ENCODE measurements around the gene RBMS3. TPM values are rescaled to one million over a fixed set of nuclear protein-coding genes. Genes with fewer than 3 reads are reported as not detected.

The RBMS3 gene
- total and polyA plus RNA-seq, 3 donors from 2014 or later: 5.6 to 36.2 (median 19.7) TPM

DNA sequence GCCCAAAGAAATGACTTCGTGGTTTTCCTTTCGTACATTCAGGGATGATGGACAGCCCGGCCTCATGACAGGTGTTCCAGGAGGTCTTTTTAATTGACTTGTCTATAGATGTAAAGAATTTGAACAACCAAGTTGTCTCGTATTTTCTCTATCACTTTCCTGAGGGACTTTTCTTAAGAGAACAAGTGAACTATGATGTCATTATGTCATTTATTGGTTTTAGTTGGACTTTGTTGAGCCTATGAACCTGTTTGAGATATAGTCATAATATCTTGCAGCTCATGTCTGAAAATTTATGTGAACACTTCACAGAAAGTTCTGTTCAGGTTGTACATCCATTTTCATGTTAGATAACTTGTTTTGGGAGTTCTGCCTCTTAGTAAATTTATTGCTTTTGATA, 89.2 kb downstream of the RBMS3 start:
- Histone ChIP-seq H3K9me3 (no peaks in the 10 kb centered on the region), H3K4me3 (no peak overlapping the region), H3K27ac (no peak overlapping the region), H3K27me3 (no peaks in the 10 kb centered on the region), H3K4me1 (peaks cover 4% of the 10 kb centered on the region), H3K36me3 (ENCODE audit: low read depth, missing control alignments) (no peaks in the 10 kb centered on the region)
- WGBS, 2 donors: 76 to 79% methylated on average over 4 of the region's 4 CpGs
- DNase-seq: no peak
- no peak for TF ChIP-seq POLR2A (IDR thresholded peaks at IDR 0.05)
- TF ChIP-seq, protein P1, sequence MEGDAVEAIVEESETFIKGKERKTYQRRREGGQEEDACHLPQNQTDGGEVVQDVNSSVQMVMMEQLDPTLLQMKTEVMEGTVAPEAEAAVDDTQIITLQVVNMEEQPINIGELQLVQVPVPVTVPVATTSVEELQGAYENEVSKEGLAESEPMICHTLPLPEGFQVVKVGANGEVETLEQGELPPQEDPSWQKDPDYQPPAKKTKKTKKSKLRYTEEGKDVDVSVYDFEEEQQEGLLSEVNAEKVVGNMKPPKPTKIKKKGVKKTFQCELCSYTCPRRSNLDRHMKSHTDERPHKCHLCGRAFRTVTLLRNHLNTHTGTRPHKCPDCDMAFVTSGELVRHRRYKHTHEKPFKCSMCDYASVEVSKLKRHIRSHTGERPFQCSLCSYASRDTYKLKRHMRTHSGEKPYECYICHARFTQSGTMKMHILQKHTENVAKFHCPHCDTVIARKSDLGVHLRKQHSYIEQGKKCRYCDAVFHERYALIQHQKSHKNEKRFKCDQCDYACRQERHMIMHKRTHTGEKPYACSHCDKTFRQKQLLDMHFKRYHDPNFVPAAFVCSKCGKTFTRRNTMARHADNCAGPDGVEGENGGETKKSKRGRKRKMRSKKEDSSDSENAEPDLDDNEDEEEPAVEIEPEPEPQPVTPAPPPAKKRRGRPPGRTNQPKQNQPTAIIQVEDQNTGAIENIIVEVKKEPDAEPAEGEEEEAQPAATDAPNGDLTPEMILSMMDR (IDR thresholded peaks at IDR 0.05): no peak
- intact Hi-C loops (cut with DNase I; ENCODE audit: low total_unique reads): no loop called here

DNA sequence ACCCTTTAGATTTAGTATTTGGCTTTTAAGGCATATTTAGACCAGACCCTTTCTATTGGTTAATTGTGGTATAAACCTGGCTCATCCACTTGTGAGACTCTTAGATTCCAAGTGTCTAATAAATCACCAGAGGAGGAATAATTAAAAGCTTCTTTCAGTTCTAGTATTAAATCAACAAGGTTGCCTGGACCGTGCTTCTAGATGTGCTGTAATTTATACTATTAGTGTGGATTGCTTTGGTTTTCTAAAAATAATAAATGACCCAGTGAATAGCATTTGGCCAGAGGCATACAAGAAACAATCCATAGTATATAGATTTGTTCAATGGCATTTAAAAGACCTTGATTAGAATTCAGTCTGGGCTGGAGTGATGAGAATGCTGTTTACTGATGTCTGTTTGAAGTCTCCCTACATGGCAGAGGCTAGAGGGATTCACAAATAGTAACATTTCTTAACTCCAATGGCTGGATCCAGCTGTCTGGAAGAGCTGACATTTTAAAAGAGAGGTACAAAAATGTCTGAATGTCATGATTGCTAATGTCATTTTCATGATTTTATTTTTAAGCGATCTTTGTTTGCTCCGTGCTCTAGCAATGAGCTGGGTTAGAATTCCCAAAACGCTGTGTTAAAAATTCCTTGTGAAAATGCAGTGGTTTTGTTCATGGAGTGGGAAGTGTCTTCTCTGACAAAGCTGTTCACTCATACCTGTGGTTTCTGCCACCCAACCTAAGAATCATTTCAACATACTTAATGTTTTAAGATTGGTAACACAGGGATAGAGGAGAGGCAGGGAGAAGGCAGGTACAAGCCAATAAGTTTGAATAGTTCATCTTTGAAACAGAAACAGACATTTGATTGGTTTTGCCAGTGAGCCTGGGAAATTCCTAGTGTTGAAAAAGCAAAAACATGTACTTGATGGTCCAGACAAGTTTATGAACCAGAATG, 89.9 kb downstream of the RBMS3 start:
- peaks cover 4% of the 10 kb centered on the region for H3K4me1 ChIP-seq
- H3K36me3 ChIP-seq (ENCODE audit: low read depth, missing control alignments): no peaks in the 10 kb centered on the region
- TF ChIP-seq, protein P1 (IDR thresholded peaks at IDR 0.05): no peak
- no peak for TF ChIP-seq POLR2A (IDR thresholded peaks at IDR 0.05)
- 59 to 74% methylated on average over 4 of the region's 4 CpGs for WGBS, 2 donors
- H3K4me3 ChIP-seq: no peak overlapping the region
- no peak for DNase-seq
- H3K27ac ChIP-seq: no peak overlapping the region
- no peaks in the 10 kb centered on the region for H3K27me3 ChIP-seq
- intact Hi-C loops (cut with DNase I; ENCODE audit: low total_unique reads): no loop called here
- no peaks in the 10 kb centered on the region for H3K9me3 ChIP-seq

DNA sequence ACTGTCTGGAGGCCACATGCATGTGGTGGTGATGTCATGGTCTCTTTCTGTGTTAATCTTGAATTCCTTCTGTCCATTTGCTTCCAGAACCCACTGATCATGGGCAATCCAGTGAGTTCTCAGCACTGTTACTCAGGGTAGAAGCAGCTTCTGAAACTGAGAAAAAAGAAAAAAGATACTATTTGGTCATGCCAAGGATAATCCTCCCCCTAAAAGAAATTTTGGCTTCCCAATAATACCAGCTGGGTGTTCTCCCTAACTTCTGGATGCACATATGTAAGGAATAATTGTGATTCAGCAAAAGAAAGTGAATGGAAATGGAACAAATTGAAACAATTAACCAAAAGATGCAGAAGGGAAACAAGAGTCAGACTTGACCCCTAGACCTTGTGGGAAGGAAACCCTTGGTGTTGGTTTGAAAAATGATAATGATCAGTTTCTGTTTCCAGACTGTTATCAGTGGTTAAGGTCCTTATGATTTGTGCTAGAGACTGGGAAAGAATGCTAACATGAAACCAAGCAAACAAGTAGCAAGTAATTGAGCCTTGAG, 92.3 kb downstream of the RBMS3 start:
- H3K4me3 ChIP-seq: no peak overlapping the region
- intact Hi-C loops (cut with DNase I; ENCODE audit: low total_unique reads): no loop called here
- no peak overlapping the region for H3K27ac ChIP-seq
- no peaks in the 10 kb centered on the region for H3K9me3 ChIP-seq
- H3K4me1 ChIP-seq: peaks cover 4% of the 10 kb centered on the region
- no peak for TF ChIP-seq POLR2A (IDR thresholded peaks at IDR 0.05)
- TF ChIP-seq, protein P1 (IDR thresholded peaks at IDR 0.05): no peak
- H3K27me3 ChIP-seq: no peaks in the 10 kb centered on the region
- DNase-seq: no peak
- no peaks in the 10 kb centered on the region for H3K36me3 ChIP-seq (ENCODE audit: low read depth, missing control alignments)

GRCh38 chr3:29374226-29374625, 93.4 kb downstream of the RBMS3 start:
- no peak overlapping the region for H3K27ac ChIP-seq
- TF ChIP-seq POLR2A (IDR thresholded peaks at IDR 0.05): no peak
- TF ChIP-seq, protein P1 (IDR thresholded peaks at IDR 0.05): no peak
- H3K36me3 ChIP-seq (ENCODE audit: low read depth, missing control alignments): no peaks in the 10 kb centered on the region
- DNase-seq: no peak
- no peaks in the 10 kb centered on the region for H3K9me3 ChIP-seq
- no peak overlapping the region for H3K4me3 ChIP-seq
- intact Hi-C loops (cut with DNase I; ENCODE audit: low total_unique reads): no loop called here
- H3K27me3 ChIP-seq: no peaks in the 10 kb centered on the region
- H3K4me1 ChIP-seq: peaks cover 4% of the 10 kb centered on the region
